Measurements from ENCODE around the gene SPIN1. TPM values are rescaled to one million over a fixed set of nuclear protein-coding genes. Genes with fewer than 3 reads are reported as not detected.

Gene SPIN1
- total RNA-seq, 1 experiment from 2014 or later: 123 TPM

- TF ChIP-seq STAT6 (CRISPR knock-in tag; conservative IDR thresholded peaks at IDR 0.05; ENCODE audit: low read depth) (no peak), ETV6 (CRISPR knock-in tag; IDR thresholded peaks at IDR 0.05) (no peak), USF2 (CRISPR knock-in tag; IDR thresholded peaks at IDR 0.05) (no peak), ZNF423 (CRISPR knock-in tag; IDR thresholded peaks at IDR 0.05) (no peak), NFATC4 (CRISPR knock-in tag; IDR thresholded peaks at IDR 0.05) (no peak), ZNF416 (CRISPR knock-in tag; IDR thresholded peaks at IDR 0.05) (no peak), USF1 (CRISPR knock-in tag; IDR thresholded peaks at IDR 0.05) (no peak), SMAD3 (CRISPR knock-in tag; IDR thresholded peaks at IDR 0.05; ENCODE audit: borderline replicate concordance) (no peak), NR3C1 (CRISPR knock-in tag; conservative IDR thresholded peaks at IDR 0.05; ENCODE audit: low read depth) (no peak), NR2C2 (CRISPR knock-in tag; IDR thresholded peaks at IDR 0.05) (no peak), PREB (CRISPR knock-in tag; IDR thresholded peaks at IDR 0.05; ENCODE audit: borderline replicate concordance) (no peak)
Measured at GRCh38 chr9:88363661-88364060, 24.6 kb upstream of the SPIN1 start (continued).

GRCh38 chr9:88364706-88365105, 23.5 kb upstream of the SPIN1 start:
- H3K4me3 Mint-ChIP-seq: no peak overlapping the region
- peaks cover 12% of the 10 kb centered on the region for H3K4me1 Mint-ChIP-seq
- no peaks in the 10 kb centered on the region; the same call in 1 of the 2 replicates for H3K27me3 Mint-ChIP-seq (ENCODE audit: low read depth)
- TF ChIP-seq TP53 (CRISPR knock-in tag; IDR thresholded peaks at IDR 0.05) (no peak), FOXP4 (CRISPR knock-in tag; IDR thresholded peaks at IDR 0.05) (no peak), NR3C1 (CRISPR knock-in tag; conservative IDR thresholded peaks at IDR 0.05; ENCODE audit: low read depth) (no peak), ZNF396 (CRISPR knock-in tag; IDR thresholded peaks at IDR 0.05; ENCODE audit: borderline replicate concordance) (no peak), ZNF121 (CRISPR knock-in tag; IDR thresholded peaks at IDR 0.05) (no peak), CDX4 (CRISPR knock-in tag; IDR thresholded peaks at IDR 0.05; ENCODE audit: borderline replicate concordance) (no peak)
- peaks cover 22% of the 10 kb centered on the region for H3K9me3 Mint-ChIP-seq
- POLR2A ChIA-PET: interaction anchor here (0.6 kb wide), 1 partner anchor 95 kb away, joined by 3 read pairs; no protein-coding TSS in a partner anchor
- ATAC-seq (no peak), DNase-seq (ENCODE audit: low spot score) (no peak)
- CTCF ChIA-PET: no interaction called here
- H3K36me3 Mint-ChIP-seq: peaks cover 23% of the 10 kb centered on the region
- H3K27ac Mint-ChIP-seq: no peak overlapping the region

Data from WTC11 (cell line).